A549 (cell line): ENCODE data around the gene MPND. TPM values are rescaled to one million over a fixed set of nuclear protein-coding genes. Genes with fewer than 3 reads are reported as not detected.
A peak's percentile ranks its signal among the peaks of the same experiment; 100 is the strongest.

Source experiments
- ATAC-seq, 2 experiments: fragments of 200-7000 bp in 1 of 2; fragments of >200 bp in 1 of 2; cut with Nextera tagmentation in 1 of 2; cut with Tn5 transposase in 1 of 2; 3 replicates each; pipeline versions ENCODE4 v1.8.0 to v1.9.1; 2018 to 2020; ENCODE audit warnings: mild to moderate bottlenecking in 1 of 2, moderate library complexity in 1 of 2
- CTCF ChIA-PET: fragments of 300-600 bp; sonication (Branson Sonifier 250); formaldehyde crosslinking; extraction: SDS; loops from one replicate; lab custom pipeline; 2021; ENCODE audit warnings: antibody characterized with exemption, inconsistent platforms; lab: Yijun Ruan, JAX
- POLR2A ChIA-PET: fragments of 350-600 bp; formaldehyde crosslinking; extraction: SDS; loops from one replicate; lab custom pipeline; 2021; ENCODE audit warnings: antibody characterized with exemption, inconsistent platforms; lab: Yijun Ruan, JAX
- DNase-seq, 2 experiments: peaks; one replicate each; pipeline versions ENCODE4 v3.0.0 to v3.0.0-alpha.2; 2011 to 2016; ENCODE audit warnings: low read depth in 1 of 2, low spot score in 1 of 2
- FAIRE-seq: peaks from 2 replicates; lab custom pipeline; 2011; peaks lifted over from hg19 to GRCh38; lab: Jason Lieb, UNC
- H3K27ac ChIP-seq, 2 experiments: fragments of >200 bp; sonication (Bioruptor Twin); formaldehyde crosslinking; 3 replicates each; pipeline ENCODE4 v1.5.1; 2016 to 2017
- H3K4me1 ChIP-seq: fragments of >200 bp; sonication (Bioruptor Twin); formaldehyde crosslinking; 3 replicates; pipeline ENCODE4 v1.6.1; 2016
- H3K4me2 ChIP-seq: fragments of >200 bp; sonication (Bioruptor Twin); formaldehyde crosslinking; 3 replicates; pipeline ENCODE4 v1.6.1; 2016
- H3K4me3 ChIP-seq: fragments of >200 bp; sonication (Bioruptor Twin); formaldehyde crosslinking; 3 replicates; pipeline ENCODE4 v1.5.1; 2016
- H3K9me3 ChIP-seq: fragments of >200 bp; sonication (Bioruptor Twin); formaldehyde crosslinking; 3 replicates; pipeline ENCODE4 v1.6.1; 2016
- BCL3 ChIP-seq: fragments of >200 bp; sonication (Bioruptor Twin); formaldehyde crosslinking; IDR thresholded peaks from 3 replicates; pipeline ENCODE4 v1.6.1; 2016
- BHLHE40 ChIP-seq: IDR thresholded peaks from 2 replicates; pipeline ENCODE4 v1.6.1; 2012; ENCODE audit warnings: low read depth, low read length, inconsistent platforms
- CBX8 ChIP-seq: fragments of 200-600 bp; sonication (generic); IDR thresholded peaks from 2 replicates; pipeline ENCODE4 v1.6.1; 2016
- CTCF ChIP-seq: fragments of >200 bp; sonication (Bioruptor Twin); formaldehyde crosslinking; IDR thresholded peaks from 3 replicates; pipeline ENCODE4 v1.5.1; 2016
- E2F6 ChIP-seq: IDR thresholded peaks from 2 replicates; pipeline ENCODE4 v1.6.1; 2012; ENCODE audit warnings: low read depth, borderline replicate concordance
- EHF ChIP-seq: fragments of 250-450 bp; sonication (Bioruptor Pico); IDR thresholded peaks from 2 replicates; pipeline ENCODE4 v1.5.0; 2020; ENCODE audit warnings: mild to moderate bottlenecking
- ELK1 ChIP-seq: fragments of 150-350 bp; IDR thresholded peaks from 2 replicates; pipeline ENCODE4 v1.6.1; 2014; ENCODE audit warnings: low read depth, mild to moderate bottlenecking, low read length
- FOSB ChIP-seq: fragments of 250-450 bp; sonication (Bioruptor Pico); IDR thresholded peaks from 2 replicates; pipeline ENCODE4 v1.5.0; 2020; ENCODE audit warnings: mild to moderate bottlenecking, moderate library complexity
- FOXS1 ChIP-seq: fragments of 250-450 bp; sonication (Bioruptor Pico); IDR thresholded peaks from 2 replicates; pipeline ENCODE4 v1.5.0; 2020; ENCODE audit warnings: mild to moderate bottlenecking, moderate library complexity
- GATA3 ChIP-seq: IDR thresholded peaks from 2 replicates; pipeline ENCODE4 v1.6.1; 2012; ENCODE audit warnings: borderline replicate concordance
- HEYL ChIP-seq: fragments of 250-450 bp; sonication (Bioruptor Pico); IDR thresholded peaks from 2 replicates; pipeline ENCODE4 v1.8.0; 2021; ENCODE audit warnings: mild to moderate bottlenecking, moderate library complexity
- JUNB ChIP-seq: fragments of >200 bp; sonication (Bioruptor Twin); formaldehyde crosslinking; IDR thresholded peaks from 2 replicates; pipeline ENCODE4 v1.6.1; 2016
- KDM5A ChIP-seq: fragments of 200-600 bp; sonication (generic); IDR thresholded peaks from 2 replicates; pipeline ENCODE4 v1.6.1; 2016; ENCODE audit warnings: antibody characterized with exemption, mild to moderate bottlenecking
- MAFK ChIP-seq: fragments of 450-650 bp; IDR thresholded peaks from 2 replicates; pipeline ENCODE4 v1.6.1; 2014; ENCODE audit not compliant: partially characterized antibody
- MAZ ChIP-seq: fragments of 150-350 bp; IDR thresholded peaks from 2 replicates; pipeline ENCODE4 v1.6.1; 2014; ENCODE audit warnings: antibody characterized with exemption, low read depth, low read length, borderline replicate concordance
- PHF8 ChIP-seq: fragments of 200-600 bp; sonication (generic); IDR thresholded peaks from 2 replicates; pipeline ENCODE4 v1.6.1; 2016; ENCODE audit warnings: low read depth, mild to moderate bottlenecking, antibody characterized with exemption, moderate library complexity, borderline replicate concordance
- RAD21 ChIP-seq, 2 experiments: fragments of >200 bp in 1 of 2; sonication (Bioruptor Twin) in 1 of 2; formaldehyde crosslinking in 1 of 2; IDR thresholded peaks in 1 of 2; conservative IDR thresholded peaks in 1 of 2; 2 replicates in 1 of 2; 3 replicates in 1 of 2; pipeline ENCODE4 v1.6.1; 2012 to 2018; ENCODE audit warnings: inconsistent platforms in 1 of 2
- RFX5 ChIP-seq: fragments of 450-650 bp; IDR thresholded peaks from 2 replicates; pipeline ENCODE4 v1.7.1; 2014; ENCODE audit warnings: antibody characterized with exemption, mild to moderate bottlenecking, moderate library complexity
- TP53 ChIP-seq: fragments of 250-450 bp; sonication (Bioruptor Pico); IDR thresholded peaks from 2 replicates; pipeline ENCODE4 v1.5.0; 2021; ENCODE audit warnings: mild to moderate bottlenecking, moderate library complexity
- ZFP36 ChIP-seq: fragments of 450-650 bp; IDR thresholded peaks from 2 replicates; pipeline ENCODE4 v1.6.1; 2014; ENCODE audit warnings: borderline replicate concordance; ENCODE audit not compliant: partially characterized antibody
- ZSCAN20 ChIP-seq: fragments of 250-450 bp; sonication (Bioruptor Pico); IDR thresholded peaks from 2 replicates; pipeline ENCODE4 v1.8.0; 2022; ENCODE audit warnings: mild to moderate bottlenecking, moderate library complexity
- WGBS: methylation state at CpG from one replicate; pipeline ENCODE4 v1.1.6; 2017; ENCODE audit errors: missing lambda C conversion rate; 5-methylcytosine and 5-hydroxymethylcytosine counted together
- polyA plus RNA-seq, 4 experiments: library from polyadenylated mRNA; depleted of rRNA in 3 of 4; stranded (reverse); fragments of >200 nt; fragmentation: RNase III in 1 of 4; extraction: RNeasy Plus Mini Kit Qiagen cat#74134 plus additional on column Dnase treatment in 1 of 4; gene quantifications; 2 replicates in 3 of 4; 3 replicates in 1 of 4; pipeline ENCODE4 v1.2.3, GENCODE V29; 2011 to 2017

Gene MPND
- polyA plus RNA-seq, 2 of the 4 experiments (the other 2 are of a cell fraction), result 3.5 to 14.5 TPM

GRCh38 chr19:4305257-4305612 is 38.1 kb upstream of the MPND start:
- no peak for DNase-seq
- ChIA-PET CTCF (interaction anchor here (1.6 kb wide), 1 partner anchor 19 kb away, joined by 3 read pairs; no protein-coding TSS in a partner anchor), POLR2A (interaction anchor here (1.6 kb wide), 1 partner anchor 38 kb away, joined by 5 read pairs; the partner anchor contains the start of gene MPND)
- no peak for ATAC-seq
- Histone ChIP-seq H3K4me1 (no peaks in the 10 kb centered on the region), H3K27ac (peak overlapping the region in 1 of 2 experiments; percentile 94; a peak in 3 of 6 replicates), H3K4me3 (peak overlapping the region; percentile 59; the same call in 2 of the 3 replicates), H3K9me3 (no peaks in the 10 kb centered on the region), H3K4me2 (peak overlapping the region; percentile 71)
- 85% methylated on average over 6 of the region's 7 CpGs for WGBS
- FAIRE-seq, result no peak
- TF ChIP-seq ZFP36 (no peak), KDM5A (no peak), CBX8 (no peak), CTCF (no peak), TP53 (CRISPR knock-in tag) (no peak), GATA3 (no peak), BHLHE40 (no peak), RFX5 (no peak), HEYL (CRISPR knock-in tag) (no peak), RAD21 (conservative IDR thresholded peaks at IDR 0.05 in 1 of 2, IDR thresholded peaks at IDR 0.05 in 1 of 2) (no peak), EHF (no peak), ZSCAN20 (CRISPR knock-in tag) (no peak), FOXS1 (CRISPR knock-in tag) (no peak), BCL3 (no peak), E2F6 (no peak)

- H3K27ac ChIP-seq, result no peak overlapping the region
- TF ChIP-seq JUNB (no peak), HEYL (CRISPR knock-in tag) (no peak), FOXS1 (CRISPR knock-in tag) (no peak), ZFP36 (no peak), MAZ (no peak), FOSB (CRISPR knock-in tag) (no peak), BHLHE40 (no peak), MAFK (no peak), ELK1 (no peak), PHF8 (no peak)
- H3K4me3 ChIP-seq, result no peak overlapping the region
- no peaks in the 10 kb centered on the region for H3K9me3 ChIP-seq
- H3K4me2 ChIP-seq, result no peak overlapping the region
- ChIA-PET POLR2A (interaction anchor here (1.6 kb wide), 1 partner anchor 38 kb away, joined by 5 read pairs; the partner anchor contains the start of gene MPND), CTCF (interaction anchor here (1.6 kb wide), 1 partner anchor 18 kb away, joined by 3 read pairs; no protein-coding TSS in a partner anchor)
- DNase-seq (no peak), ATAC-seq (no peak), FAIRE-seq (no peak)
- 82% methylated on average over 12 of the region's 16 CpGs for WGBS
- no peaks in the 10 kb centered on the region for H3K4me1 ChIP-seq
Observed at GRCh38 chr19:4305659-4306058, 37.7 kb upstream of the MPND start.
